Stimulated activated CD8-positive, alpha-beta memory T cell treated with anti-CD3 and anti-CD28 coated beads, Interleukin-2, amount 100 ng/mL, for 1 hour (primary cell): ENCODE data around the gene HSH2D.

Source experiments
- DNase-seq, 2 donors: peaks; one replicate each; pipeline ENCODE4 v3.0.0-alpha.2; 2020; ENCODE audit warnings: low read depth in 2 of 2

HSH2D gene

DNA sequence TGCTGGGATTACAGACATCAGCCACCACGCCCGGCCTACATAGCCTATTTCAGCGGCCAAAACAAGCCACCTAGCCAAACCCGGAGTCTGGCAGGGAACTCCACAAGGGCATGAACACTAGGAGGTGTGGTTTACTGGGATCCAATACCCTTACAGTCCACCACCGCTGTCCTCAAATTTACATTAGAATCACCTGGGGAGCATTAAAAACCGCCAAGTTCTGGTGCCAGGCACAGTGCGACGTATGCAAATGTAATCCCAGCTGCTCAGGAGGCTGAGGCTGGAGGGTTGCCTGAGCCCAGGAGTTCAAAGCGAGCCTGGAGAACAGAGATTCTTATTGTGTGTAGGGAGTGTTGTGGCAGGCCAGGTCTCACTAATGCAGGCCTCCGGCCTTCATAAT is 50.0 kb downstream of the HSH2D start:
- no peak for DNase-seq

DNA sequence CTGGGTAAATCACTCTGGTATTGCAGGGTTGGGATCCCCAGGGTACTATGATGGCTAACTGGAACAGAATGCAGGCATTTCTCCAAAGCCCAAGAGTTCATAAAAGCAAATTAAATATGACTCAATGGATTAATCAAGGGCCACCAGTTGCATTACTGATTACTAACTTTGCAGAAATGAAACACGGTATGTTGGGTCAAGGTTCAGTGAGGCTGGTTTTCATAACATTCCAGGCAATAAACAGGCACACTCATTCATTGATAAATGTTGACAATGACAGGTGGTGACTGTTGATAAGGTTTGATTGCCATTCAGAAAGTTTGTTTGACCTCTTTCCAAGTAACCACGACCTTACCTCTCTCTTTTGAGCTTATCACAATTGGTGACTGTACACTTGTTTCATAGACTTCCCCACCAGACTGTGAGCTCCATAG is 53.7 kb downstream of the HSH2D start:
- DNase-seq = no peak

- DNase-seq = peak; percentile 97 to 98
These were observed 54.3 kb downstream of the HSH2D start, which contains the start of gene AP1M1 for GRCh38 chr19:16197622-16198369. AP1M1 (plus strand) TSS chr19:16197911; CDS start chr19:16198027, 116 bp downstream.

DNA sequence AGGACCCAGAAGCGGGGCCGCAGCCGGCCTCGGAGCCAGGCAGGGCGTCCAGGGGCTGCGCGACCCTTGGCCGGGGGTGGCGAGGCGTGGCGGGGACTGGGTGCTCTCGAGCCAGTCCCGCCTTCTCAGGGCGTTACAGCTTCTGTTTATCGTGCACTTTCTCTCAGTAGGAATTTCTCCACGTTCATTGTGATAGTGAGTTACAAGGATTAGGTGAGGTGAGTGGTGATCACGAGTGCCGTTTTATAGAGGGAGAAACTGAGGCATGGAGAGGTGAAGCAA is 54.8 kb downstream of the HSH2D start:
- no peak for DNase-seq

DNA sequence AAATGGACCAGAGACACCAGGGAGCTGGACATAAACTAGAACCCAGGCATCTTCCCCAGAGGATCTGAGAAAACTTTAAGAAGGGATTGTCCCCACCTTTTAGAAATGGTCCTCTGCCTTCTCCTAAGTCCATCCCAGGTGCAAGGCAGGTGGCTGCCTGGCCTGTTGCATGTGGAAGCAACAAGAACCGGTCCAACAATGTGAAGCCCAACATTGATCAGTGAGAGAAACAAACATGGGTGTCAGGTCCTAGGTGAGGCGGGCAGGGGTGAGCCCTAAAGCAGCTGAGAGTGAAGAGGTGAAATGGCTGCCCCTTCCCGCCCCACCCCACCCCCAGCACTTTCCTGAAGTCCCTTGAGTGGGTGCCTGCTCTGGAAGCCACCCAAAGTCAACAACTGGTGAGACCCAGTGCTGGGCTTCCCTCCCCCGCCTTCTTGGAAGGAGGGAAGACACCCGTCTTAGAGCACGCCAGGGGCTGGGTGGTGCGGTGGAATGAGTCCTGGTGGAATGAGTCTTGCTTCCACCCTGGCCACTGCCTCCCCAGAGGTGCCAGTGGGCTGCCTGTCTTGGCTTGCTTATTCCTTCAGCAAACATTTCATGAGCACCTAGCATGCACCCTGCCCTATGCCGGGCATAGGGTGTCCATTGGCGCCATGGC is 55.9 kb downstream of the HSH2D start:
- DNase-seq = no peak

DNA sequence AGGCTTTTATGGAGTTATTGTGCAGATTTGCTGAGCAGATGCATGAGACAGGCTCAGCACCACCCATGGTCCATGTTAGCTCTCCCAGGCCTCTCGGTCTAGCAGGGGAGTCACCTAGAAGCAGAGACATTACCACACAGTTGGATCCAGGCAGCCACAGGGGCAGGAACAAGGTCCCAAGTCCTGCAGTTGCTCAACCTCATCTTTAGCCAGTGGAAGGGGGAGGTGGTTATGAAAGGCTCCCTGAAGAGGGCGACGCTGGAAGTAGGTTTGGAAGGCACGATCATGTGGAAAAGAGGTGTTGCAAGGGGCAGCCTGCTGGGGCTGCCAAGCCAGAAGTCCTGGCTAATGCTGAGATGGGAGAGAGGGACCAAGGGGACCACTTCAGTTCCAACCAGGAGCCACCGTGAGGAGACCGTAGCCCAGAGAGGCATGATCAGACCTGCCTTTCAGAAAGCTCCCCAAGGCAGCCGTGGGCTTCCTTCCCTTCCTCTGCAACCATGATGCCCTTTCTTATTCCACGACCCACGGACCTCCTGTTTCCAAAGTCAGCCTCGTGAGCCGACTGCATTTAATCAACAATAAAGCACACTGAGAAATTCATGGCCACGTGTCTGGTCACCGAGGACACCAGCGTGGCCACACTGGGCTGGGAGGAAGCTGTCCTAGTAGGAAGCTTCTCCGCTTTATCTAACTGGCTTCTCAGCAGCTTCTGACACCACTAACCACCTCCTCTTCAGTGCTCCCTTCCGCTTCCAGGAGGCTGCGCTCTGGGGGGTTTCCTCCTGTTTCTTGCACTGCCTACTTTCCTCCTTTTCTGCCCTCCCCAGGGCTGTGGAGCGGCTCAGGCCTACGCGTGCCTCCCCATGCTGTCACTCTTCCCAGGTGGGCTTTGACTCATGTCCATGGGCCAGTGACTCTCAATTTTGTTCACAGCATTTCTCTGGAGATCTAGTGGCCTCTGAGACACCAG is 56.8 kb downstream of the HSH2D start:
- no peak for DNase-seq

DNA sequence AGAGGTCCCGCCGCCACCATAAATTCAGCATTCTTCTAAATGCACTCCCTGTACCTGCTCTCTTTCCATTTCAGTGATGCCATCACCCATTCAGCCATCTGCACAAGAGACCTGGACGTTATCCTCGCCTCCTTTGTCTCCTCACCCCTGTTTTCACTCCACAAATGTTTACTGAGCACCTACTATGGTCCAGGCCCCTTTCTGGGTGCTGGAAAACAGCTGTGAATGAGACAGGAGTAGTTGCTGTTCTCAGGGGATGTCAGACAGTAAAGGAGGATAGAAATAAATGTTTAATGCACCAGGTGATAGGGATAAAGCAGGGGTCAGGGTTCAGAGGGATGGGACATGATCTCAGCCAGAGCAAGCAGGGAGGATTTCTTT is 57.5 kb downstream of the HSH2D start:
- DNase-seq = no peak

GRCh38 chr19:16202320-16203255 is 59.1 kb downstream of the HSH2D start:
- no peak for DNase-seq

DNA sequence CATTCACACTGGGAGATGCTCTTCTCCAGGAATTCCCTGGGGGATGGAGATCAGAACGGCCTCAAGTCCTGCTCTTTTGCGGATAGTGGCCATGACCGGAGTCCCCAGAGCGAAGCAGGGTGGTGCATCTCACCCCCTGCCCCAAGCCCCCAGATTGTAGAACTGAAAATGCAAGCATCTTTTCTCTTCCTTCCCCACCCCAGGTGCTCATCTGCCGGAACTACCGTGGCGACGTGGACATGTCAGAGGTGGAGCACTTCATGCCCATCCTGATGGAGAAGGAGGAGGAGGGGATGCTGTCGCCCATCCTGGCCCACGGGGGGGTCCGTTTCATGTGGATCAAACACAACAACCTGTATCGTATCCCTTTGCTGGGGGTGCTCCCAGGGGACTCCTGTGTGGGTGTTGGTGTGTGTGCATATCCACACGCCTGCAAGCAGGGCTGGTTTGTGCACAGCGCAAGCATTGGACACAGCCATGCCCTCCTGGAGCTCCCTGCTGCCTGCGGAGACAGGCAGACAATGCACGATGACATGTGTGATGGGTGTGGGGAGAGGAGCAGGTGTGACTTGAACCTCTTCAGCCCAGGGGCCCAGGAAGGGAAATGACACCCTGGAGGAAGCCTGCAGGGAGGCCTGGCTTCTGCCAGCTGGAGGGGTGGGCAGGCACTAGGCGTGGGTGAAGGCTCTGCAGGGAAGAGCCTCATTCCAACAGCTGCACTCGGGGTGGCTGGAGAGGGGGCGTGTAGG is 59.9 kb downstream of the HSH2D start:
- no peak for DNase-seq

DNA sequence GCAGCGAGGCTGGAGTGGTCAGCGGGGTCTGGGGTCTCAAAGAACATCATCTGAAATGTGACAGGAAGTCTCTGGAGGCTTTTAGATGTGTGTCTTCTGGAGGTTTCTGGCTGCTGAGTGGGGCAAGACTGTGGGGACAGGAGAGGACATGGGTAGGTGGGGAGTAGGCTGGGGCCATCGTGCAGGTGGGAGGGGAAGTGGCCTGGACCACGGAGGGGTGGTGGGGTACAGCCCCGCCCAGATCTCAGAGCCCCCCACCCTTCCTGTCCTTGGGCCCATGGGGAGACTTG is 60.5 kb downstream of the HSH2D start:
- DNase-seq = no peak

GRCh38 chr19:16205205-16206045 is 61.9 kb downstream of the HSH2D start:
- DNase-seq = no peak

GRCh38 chr19:16206046-16206605 is 62.6 kb downstream of the HSH2D start:
- DNase-seq = no peak

DNA sequence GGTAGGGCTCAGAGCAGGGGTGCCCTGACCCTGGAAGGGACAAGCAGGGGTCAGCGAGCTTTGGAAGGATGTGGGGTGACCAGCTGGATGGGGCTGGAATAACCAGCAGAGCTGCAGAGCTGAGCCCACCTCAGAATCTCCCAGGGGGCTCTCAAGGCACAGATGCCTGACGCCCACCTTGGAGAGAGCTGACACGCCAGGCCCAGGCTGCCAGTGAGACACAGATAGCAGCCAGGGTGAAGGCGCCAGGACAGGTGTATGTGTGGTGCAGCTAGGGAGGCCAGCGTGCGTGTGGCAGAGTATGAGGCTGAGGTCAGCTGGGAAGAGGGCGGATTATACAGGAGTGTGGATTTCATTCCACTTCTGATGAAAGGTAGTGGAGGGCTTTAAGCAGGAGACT is 63.2 kb downstream of the HSH2D start:
- no peak for DNase-seq

- no peak for DNase-seq
These were observed 63.6 kb downstream of the HSH2D start for GRCh38 chr19:16207063-16207462.

GRCh38 chr19:16207490-16208025 is 64.1 kb downstream of the HSH2D start:
- DNase-seq = no peak
